Measurements from ENCODE around the gene PLEKHM2.

PLEKHM2 gene

GRCh38 chr1:15736892-15737261, 52.8 kb downstream of the PLEKHM2 start:
- TF ChIP-seq EZH2 (IDR thresholded peaks at IDR 0.05; ENCODE audit: borderline replicate concordance, low read length) (no peak), CTCF (IDR thresholded peaks at IDR 0.05; ENCODE audit: low read length) (no peak)
- Histone ChIP-seq H3K9me3 (ENCODE audit: low read length) (no peaks in the 10 kb centered on the region), H3K4me1 (ENCODE audit: insufficient read depth, low read length, severe bottlenecking) (no peaks in the 10 kb centered on the region), H3K9ac (ENCODE audit: low read length) (no peak overlapping the region), H3K4me3 (ENCODE audit: low read depth, low read length, poor library complexity, severe bottlenecking) (no peak overlapping the region), H3K27me3 (ENCODE audit: insufficient read depth, low read length) (no peaks in the 10 kb centered on the region), H3K27ac (ENCODE audit: low read depth, low read length, poor library complexity, severe bottlenecking) (no peak overlapping the region), H2AFZ (ENCODE audit: low read length) (no peak overlapping the region), H4K20me1 (ENCODE audit: insufficient read depth, low read length) (no peaks in the 10 kb centered on the region), H3K9me2 (ENCODE audit: low read depth, low read length) (no peaks in the 10 kb centered on the region), H3K79me2 (ENCODE audit: insufficient read depth, low read length) (no peaks in the 10 kb centered on the region), H3K4me2 (ENCODE audit: low read length) (no peak overlapping the region), H3K36me3 (ENCODE audit: insufficient read depth, low read length) (peaks cover 17% of the 10 kb centered on the region), H3F3A (ENCODE audit: insufficient read depth, low read length) (no peaks in the 10 kb centered on the region)

GRCh38 chr1:15737324-15738319, 53.5 kb downstream of the PLEKHM2 start:
- Histone ChIP-seq H3K4me1 (ENCODE audit: insufficient read depth, low read length, severe bottlenecking) (no peaks in the 10 kb centered on the region), H4K20me1 (ENCODE audit: insufficient read depth, low read length) (no peaks in the 10 kb centered on the region), H3K4me3 (ENCODE audit: low read depth, low read length, poor library complexity, severe bottlenecking) (no peak overlapping the region), H3K9ac (ENCODE audit: low read length) (no peak overlapping the region), H3K4me2 (ENCODE audit: low read length) (no peak overlapping the region), H3K27ac (ENCODE audit: low read depth, low read length, poor library complexity, severe bottlenecking) (no peak overlapping the region), H3K9me2 (ENCODE audit: low read depth, low read length) (no peaks in the 10 kb centered on the region), H2AFZ (ENCODE audit: low read length) (no peak overlapping the region), H3F3A (ENCODE audit: insufficient read depth, low read length) (no peaks in the 10 kb centered on the region), H3K9me3 (ENCODE audit: low read length) (no peaks in the 10 kb centered on the region), H3K27me3 (ENCODE audit: insufficient read depth, low read length) (no peaks in the 10 kb centered on the region), H3K79me2 (ENCODE audit: insufficient read depth, low read length) (no peaks in the 10 kb centered on the region), H3K36me3 (ENCODE audit: insufficient read depth, low read length) (peaks cover 9% of the 10 kb centered on the region; the same call in 1 of the 2 replicates)
- TF ChIP-seq CTCF (IDR thresholded peaks at IDR 0.05; ENCODE audit: low read length) (no peak), EZH2 (IDR thresholded peaks at IDR 0.05; ENCODE audit: borderline replicate concordance, low read length) (no peak)

DNA sequence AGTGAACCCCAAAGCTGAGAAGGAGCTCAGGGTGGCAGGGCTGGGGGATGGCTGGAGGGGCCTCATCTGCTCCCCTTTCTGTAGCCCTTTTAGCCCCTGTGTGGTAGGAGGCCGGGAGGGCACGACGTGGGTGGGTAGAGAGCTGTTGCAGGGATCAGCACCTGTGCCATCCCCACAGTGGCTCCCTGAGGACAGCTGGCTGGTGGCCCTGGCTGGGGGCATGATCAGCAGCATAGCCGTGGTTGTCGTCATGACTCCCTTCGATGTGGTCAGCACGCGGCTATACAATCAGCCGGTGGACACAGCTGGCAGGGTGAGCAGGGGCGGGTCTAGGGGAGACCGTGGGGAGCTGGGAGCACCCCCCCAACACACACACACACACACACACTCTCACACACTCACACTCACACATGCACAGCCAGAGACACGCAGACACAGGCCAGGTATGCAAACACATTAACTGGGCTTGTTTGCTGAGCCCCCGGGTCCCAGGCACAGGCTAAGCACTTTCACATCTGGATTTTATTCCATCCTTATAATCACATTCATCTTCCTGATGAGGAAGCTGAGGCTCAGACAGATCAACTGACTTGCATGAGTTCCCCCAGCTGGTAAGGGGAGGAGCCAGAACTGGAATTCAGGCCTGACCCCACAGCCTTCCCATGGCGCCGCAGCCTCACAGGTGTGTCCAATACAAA, 54.4 kb downstream of the PLEKHM2 start:
- no peaks in the 10 kb centered on the region for H4K20me1 ChIP-seq (ENCODE audit: insufficient read depth, low read length)
- H3K4me2 ChIP-seq (ENCODE audit: low read length) = no peak overlapping the region
- H3K9me2 ChIP-seq (ENCODE audit: low read depth, low read length) = no peaks in the 10 kb centered on the region
- H3K27me3 ChIP-seq (ENCODE audit: insufficient read depth, low read length) = no peaks in the 10 kb centered on the region
- H3K36me3 ChIP-seq (ENCODE audit: insufficient read depth, low read length) = peaks cover 4% of the 10 kb centered on the region; the same call in 1 of the 2 replicates
- no peak overlapping the region for H3K27ac ChIP-seq (ENCODE audit: low read depth, low read length, poor library complexity, severe bottlenecking)
- H2AFZ ChIP-seq (ENCODE audit: low read length) = no peak overlapping the region
- no peaks in the 10 kb centered on the region for H3K4me1 ChIP-seq (ENCODE audit: insufficient read depth, low read length, severe bottlenecking)
- H3K79me2 ChIP-seq (ENCODE audit: insufficient read depth, low read length) = no peaks in the 10 kb centered on the region
- no peak overlapping the region for H3K4me3 ChIP-seq (ENCODE audit: low read depth, low read length, poor library complexity, severe bottlenecking)
- H3F3A ChIP-seq (ENCODE audit: insufficient read depth, low read length) = no peaks in the 10 kb centered on the region
- H3K9me3 ChIP-seq (ENCODE audit: low read length) = no peaks in the 10 kb centered on the region
- no peak overlapping the region for H3K9ac ChIP-seq (ENCODE audit: low read length)
- TF ChIP-seq CTCF (IDR thresholded peaks at IDR 0.05; ENCODE audit: low read length) (no peak), EZH2 (IDR thresholded peaks at IDR 0.05; ENCODE audit: borderline replicate concordance, low read length) (no peak)

Measured in OCI-LY1 (cell line).